Thyroid gland (tissue), 4 donors: ENCODE measurements around the gene C19orf47.

Experiments used
- POLR2A ChIP-seq, 2 donors: fragments of 450-650 bp; IDR thresholded peaks; one replicate each; pipeline ENCODE4 v1.6.1; 2017; ENCODE audit warnings: antibody characterized with exemption in 2 of 2, mild to moderate bottlenecking in 2 of 2, moderate library complexity in 1 of 2
- TF ChIP-seq, protein P1 (sequence below), 6 experiments: fragments of 200-600 bp in 3 of 6; fragments of 450-650 bp in 3 of 6; sonication (generic) in 3 of 6; IDR thresholded peaks; one replicate each; pipeline ENCODE4 v1.5.1; 2016 to 2019; ENCODE audit warnings: antibody characterized with exemption in 6 of 6, mild to moderate bottlenecking in 2 of 6, inconsistent platforms in 1 of 6, moderate library complexity in 1 of 6

DNA sequence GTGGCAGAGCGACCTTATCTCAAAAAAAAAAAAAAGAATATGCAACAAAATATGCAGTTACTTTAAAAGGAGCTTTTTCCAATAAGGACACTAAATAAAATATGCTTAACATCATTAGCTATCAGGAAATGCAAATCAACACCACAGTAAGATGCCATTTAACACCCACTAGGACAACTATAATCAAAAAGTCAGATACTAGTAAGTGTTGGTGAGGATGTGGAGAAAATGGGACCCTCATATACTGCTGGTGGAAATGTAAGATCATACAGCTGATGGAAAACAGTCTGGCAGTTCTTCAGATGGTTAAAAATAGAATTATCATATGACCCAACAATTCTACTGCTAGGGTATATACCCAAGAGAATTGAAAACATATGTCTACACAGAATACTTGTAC is 38.5 kb downstream of the C19orf47 start:
- TF ChIP-seq, protein P1, sequence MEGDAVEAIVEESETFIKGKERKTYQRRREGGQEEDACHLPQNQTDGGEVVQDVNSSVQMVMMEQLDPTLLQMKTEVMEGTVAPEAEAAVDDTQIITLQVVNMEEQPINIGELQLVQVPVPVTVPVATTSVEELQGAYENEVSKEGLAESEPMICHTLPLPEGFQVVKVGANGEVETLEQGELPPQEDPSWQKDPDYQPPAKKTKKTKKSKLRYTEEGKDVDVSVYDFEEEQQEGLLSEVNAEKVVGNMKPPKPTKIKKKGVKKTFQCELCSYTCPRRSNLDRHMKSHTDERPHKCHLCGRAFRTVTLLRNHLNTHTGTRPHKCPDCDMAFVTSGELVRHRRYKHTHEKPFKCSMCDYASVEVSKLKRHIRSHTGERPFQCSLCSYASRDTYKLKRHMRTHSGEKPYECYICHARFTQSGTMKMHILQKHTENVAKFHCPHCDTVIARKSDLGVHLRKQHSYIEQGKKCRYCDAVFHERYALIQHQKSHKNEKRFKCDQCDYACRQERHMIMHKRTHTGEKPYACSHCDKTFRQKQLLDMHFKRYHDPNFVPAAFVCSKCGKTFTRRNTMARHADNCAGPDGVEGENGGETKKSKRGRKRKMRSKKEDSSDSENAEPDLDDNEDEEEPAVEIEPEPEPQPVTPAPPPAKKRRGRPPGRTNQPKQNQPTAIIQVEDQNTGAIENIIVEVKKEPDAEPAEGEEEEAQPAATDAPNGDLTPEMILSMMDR (IDR thresholded peaks at IDR 0.05): no peak
- TF ChIP-seq POLR2A (IDR thresholded peaks at IDR 0.05): no peak
